ENCODE data around the gene HORMAD1.
A peak's percentile ranks its signal among the peaks of the same experiment; 100 is the strongest.
"Not testable (repeated sequence)": the region's sequence is repeated elsewhere in the genome, so short reads cannot be mapped to it uniquely, and the experiment has no call there.

The HORMAD1 gene

DNA sequence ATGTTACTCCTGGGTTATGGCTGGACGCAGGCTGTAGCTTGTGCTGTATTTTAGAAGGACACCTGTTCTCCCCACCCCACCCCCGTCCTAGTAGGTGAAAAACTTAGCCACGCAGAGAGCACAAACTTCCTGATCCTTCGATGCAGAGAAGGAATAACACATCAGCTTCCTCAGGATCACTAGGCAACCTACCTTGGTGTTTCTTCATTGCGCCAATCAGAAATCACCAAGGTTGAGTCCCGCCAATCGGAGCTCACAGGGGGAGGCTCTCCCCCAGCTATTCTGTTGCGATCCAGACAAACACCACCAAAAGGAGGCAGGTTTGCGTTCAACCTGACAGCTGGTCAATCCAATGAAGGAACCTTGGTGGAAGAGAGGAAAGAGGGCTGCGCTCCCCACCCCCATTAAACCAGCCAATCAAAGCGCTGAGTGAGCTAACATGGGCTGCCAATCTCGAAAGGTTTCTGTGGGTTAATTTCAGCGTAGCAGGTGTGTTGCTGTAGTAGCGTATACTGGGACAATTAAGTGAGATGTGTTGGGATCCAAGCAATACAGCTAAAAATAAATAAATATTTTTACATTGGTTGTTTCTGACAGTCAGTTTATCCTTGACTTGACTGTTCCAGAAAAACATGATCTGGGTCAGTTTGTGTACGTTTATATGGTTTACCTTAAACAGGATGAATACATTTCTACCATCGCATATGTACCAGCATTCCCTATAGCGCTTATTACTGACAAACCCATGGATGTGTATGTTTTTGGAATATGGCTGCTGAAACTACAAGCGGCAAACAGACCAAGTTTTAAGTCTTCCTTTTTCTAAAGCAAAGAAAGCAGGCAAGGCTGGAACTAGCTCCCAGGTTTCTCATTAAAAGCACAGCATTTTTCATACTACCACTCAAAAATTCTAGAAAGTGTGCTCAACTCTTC lies 23.4 kb downstream of the HORMAD1 start, which contains the start of gene GOLPH3L:
TSS of gene GOLPH3L (minus strand) at position 160 of the 933 bp plus-strand sequence. CDS start 2,316 bp downstream, outside the sequence.
- peak; percentile 97 for DNase-seq

DNA sequence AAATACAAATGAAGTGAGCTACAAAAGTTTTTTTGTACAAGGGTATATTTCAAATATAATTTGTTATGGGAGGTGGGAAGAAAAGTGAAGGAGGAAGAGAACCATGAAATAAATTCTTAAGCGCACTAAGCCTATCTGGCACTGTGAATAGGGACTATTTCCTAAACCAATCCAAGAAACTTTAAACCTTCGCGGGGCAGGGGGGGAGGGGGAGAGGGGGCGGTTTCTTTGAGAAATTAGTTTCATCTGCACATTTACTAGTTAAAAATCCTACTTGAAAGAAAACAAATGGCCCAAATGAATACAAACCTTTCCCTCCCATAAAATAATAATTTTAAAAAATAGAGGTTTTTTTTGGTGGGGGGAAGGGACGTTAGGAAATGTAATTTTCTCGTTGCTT lies 24.1 kb downstream of the HORMAD1 start:
- no peak for DNase-seq

DNA sequence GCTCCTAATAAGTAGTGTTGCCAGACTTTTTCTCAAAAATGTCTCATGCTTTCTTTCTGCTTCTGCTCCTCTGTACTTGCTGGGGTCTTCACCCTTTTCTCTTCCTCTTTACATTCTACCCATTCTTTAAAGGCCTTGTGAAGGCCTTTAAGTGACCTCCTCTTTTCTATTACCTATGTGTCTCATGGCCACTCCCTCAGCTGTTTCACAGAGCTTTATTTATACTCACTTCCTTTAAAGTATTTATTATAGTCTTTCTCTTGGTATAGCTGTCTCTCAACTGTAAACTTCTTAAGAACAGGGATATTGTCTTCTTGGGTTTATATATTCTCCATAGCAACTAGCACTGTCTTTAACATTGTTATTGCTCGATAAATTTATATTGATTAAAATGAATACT lies 24.5 kb downstream of the HORMAD1 start:
- DNase-seq = no peak

DNA sequence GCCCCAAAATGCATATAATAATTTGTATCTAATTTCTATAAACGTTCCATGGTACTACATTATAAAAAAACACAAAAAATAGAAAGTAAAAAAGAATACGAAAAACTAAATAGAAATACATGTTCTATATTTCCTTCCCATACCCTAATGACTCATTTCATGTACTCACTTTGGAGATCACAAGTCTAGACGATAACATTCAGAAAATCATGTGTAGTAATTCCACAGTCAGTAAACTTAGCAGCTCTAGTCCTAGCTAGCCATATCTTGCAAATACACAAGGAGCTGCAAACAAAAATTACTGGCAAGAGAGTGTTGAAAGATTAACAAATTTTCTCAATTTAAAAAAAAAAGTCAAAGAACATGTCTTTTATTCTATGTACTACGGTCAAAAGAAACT lies 25.1 kb downstream of the HORMAD1 start:
- no peak for DNase-seq

DNA sequence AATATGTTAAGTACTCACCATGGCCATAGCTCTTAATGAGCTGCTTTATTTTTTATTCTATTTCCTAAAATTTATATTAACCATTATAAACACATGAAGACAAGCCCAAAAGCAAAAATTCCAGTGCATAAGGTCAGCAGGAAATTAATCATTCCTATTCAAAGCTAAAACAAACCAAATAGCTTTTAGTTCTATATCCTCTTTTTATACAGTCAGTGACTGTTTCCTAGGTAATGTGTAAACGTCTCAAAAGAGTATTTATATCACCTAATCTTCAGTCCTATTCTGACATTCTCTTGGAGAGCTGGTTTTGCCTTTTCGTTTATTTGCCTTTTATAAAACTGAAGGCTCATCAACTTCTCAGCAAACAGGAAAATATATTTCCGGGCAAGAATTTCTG lies 28.0 kb downstream of the HORMAD1 start:
- DNase-seq = no peak

DNA sequence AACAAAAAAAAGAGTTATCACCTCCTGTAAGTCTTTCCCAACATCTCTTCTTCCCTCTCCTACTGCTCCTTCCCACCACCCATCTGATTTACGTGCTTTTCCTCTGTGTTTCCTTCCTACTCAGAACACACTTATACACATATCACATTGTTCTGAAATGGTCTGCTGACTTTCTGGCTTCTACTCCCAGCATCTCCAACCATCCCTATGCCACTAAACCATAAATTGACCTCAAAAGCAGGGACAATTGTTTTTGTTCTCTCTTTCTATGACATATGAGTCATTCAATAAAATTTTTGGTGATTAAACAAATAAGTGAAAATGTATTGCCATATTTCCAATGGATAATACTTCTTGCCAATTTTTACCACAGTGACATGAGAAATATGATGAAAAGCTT lies 31.9 kb downstream of the HORMAD1 start:
- no peak for DNase-seq

DNA sequence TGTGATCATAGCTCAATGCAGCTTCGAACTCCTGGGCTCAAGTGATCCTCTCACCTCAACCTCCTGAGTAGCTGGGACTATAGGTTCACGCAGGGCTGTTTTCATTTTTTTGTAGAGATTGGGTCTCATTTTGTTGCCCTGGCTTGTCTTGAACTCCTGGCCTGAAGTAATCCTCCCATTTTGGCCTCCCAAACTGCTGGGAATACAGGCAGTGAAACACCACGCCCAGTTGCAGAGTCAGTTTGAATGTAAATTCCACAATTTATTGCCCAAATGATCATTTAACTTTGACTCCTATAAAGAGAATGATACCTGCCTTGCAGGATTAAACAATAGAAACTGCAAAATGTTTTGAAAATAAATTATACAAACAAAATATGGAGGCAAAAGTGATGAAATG lies 34.4 kb downstream of the HORMAD1 start:
- no peak for DNase-seq

DNA sequence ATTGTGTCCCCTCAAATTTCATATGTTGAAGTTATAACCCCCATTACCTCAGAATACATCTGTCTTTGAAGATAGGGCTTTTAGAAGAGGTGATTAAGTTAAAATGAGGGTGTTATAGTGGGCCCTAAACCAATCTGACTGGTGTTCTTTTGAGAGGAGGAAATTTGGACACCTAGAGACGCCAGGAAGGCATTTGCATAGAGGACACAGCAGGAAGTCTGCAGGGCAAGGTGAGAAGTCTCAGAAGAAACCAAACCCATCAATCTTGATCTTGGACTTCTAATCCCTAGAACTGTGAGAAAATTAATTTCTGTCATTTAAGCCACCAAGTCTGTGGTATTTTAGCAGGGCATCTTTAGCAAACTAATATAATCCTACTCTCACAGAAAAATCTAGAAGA lies 36.8 kb downstream of the HORMAD1 start:
- DNase-seq = peak; percentile 6

DNA sequence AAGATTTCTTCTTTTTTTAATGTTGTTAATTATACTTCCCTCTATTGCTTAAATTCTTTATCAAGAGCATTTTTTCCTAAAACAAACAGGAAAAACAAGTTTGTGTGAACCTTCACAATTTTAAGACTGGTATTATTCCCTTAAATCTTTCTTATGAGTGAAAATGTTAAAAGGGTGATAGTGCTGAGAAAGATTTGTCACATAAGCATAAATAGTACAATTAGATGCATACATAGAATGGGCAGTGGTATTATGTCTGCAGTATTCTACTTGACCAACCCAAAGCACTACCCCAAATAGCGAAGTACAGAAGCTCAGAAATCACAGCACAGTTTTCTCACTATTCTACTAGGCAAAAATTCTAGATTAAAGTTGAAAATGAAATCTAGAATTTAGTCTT lies 41.7 kb downstream of the HORMAD1 start:
- no peak for DNase-seq

DNA sequence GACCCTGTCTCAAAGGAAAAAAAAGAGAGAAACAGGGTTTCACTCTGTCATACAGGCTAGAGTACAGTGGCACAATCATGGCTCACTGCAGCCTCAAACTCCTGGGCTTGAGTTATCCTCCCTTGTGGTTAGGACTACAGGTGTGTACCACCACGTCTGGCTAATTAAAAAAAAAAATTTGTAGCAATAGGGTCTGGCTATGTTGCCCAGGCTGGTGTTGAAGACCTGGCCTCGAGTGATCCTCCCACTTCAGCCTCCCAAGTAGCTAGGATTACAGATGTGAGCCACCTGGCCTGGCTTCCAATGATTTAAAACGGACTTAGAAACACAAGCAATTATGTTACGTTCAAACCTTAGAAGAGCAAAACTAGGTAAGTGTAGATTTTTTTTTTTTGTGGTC lies 45.8 kb downstream of the HORMAD1 start:
- DNase-seq = no peak

DNA sequence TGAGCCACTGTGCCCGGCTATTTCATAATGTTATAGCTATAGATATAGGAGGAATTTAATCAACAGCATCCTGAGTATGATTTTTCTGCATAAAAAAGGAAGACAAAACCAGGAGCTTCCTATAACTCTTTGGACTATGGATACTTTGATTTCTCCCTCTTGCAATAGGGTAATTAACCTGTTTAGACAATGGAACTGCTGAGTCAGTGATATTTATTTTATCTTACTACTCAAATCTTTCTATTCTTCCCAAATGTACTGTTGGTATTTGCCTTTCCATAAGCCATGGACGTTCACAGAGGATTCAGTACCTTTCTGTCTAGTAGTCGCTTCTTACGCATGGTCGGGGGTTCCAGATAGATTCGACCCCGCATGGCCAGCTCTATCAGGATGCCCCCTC lies 57.4 kb downstream of the HORMAD1 start:
- no peak for DNase-seq

DNA sequence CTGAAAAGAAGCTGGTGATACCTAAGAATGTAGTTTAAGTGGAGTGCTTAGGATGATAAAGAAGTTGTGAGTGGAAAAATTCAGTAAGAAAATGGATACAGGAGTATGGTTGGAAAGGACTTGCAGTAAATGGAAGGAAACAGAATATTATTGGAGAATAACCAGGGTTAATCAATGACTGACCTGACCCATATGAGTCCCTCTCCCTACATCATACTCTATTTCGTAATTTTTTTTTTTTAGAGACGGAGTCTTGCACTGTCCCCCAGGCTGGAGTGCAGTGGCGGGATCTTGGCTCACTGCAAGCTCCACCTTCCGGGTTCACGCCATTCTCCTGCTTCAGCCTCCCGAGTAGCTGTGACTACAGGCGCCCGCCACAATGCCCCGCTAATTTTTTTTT lies 57.9 kb downstream of the HORMAD1 start:
- no peak for DNase-seq

DNA sequence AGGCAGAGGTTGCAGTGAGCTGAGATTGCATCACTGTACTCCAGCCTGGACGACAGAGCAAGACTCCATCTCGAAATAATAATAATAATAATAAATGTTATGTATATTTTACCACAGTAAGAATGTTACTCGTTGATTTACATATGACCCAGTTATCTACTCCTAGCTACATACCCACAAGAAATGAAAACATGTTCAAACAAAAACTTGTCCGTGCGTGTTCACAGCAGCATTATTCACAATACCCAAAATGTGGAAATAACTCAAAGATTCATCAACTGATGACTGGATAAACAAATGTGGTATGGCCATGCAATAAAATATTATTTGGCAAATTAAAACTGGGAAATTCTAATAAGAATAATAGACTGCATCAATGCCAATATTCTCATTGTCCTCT lies 59.5 kb downstream of the HORMAD1 start:
- no peak for DNase-seq

DNA sequence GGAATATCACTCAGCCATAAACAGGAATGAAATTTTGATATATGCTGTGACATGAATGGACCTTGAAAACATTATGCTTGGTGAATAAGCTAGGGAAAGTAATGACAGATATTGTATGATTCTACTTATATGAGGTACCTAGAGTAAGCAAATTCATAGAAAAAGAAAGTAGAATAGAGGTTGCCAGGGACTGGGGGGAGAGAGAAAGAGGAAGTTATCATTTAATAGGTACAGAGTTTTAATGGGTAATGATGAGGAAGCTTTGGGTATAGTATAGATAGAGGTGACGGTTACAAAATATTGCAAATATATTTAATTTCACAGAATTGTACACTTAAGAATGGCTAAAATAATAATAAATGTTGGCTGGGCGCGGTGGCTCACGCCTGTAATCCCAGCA lies 60.1 kb downstream of the HORMAD1 start:
- no peak for DNase-seq

DNA sequence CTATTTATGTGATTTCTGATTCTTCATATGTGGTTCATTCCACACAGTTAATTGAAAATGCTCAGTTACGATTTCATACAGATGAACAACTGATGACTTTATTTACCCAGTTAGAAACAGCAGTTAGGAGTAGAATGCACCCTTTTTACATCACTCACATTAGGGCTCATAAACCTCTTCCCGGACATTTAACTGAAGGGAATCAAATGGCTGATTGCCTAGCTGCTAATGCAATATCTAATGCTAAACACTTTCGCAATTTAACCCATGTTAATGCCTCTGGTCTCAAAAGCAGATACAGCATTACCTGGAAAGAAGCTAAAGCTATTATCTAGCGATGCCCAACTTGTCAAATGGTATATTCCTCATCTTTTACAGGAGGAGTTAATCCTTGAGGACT lies 63.6 kb downstream of the HORMAD1 start:
- DNase-seq = not testable (repeated sequence)

DNA sequence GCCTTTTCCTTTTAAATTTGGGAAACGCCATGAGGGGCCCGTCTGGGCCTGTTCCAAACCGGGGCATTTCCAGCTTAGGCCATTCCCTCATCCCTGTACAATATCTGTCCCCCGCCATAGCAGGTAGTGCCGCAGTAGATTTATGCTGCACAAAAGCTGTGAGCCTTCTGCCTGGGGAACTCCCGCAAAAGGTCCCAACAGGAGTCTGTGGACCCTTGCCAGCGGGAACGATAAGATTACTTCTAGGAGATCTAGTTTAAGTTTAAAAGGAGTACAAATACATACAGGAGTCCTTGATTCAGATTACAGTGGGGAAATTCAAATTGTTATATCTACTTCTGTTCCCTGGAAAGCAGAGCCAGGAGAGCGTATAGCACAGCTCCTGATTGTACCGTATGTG lies 66.1 kb downstream of the HORMAD1 start:
- not testable (repeated sequence) for DNase-seq

DNA sequence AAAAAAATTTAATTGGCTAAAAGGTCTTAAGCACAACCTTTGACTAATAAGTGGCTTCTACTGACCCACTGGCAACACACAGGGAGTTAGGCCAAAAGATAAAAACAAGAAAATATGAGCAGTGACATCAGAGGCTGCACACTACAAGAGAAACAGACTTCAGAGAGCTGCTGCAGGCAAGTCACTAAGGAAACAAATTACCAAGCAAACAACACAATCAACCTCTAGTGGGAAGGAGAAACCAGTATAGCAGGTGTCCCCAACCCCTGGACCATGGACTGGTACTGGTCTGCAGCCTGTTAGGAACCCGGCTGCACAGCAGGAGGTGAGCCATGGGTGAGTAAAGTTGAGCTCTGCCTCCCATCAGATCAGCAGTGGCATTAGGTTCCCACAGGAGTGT lies 70.5 kb downstream of the HORMAD1 start:
- DNase-seq = no peak

DNA sequence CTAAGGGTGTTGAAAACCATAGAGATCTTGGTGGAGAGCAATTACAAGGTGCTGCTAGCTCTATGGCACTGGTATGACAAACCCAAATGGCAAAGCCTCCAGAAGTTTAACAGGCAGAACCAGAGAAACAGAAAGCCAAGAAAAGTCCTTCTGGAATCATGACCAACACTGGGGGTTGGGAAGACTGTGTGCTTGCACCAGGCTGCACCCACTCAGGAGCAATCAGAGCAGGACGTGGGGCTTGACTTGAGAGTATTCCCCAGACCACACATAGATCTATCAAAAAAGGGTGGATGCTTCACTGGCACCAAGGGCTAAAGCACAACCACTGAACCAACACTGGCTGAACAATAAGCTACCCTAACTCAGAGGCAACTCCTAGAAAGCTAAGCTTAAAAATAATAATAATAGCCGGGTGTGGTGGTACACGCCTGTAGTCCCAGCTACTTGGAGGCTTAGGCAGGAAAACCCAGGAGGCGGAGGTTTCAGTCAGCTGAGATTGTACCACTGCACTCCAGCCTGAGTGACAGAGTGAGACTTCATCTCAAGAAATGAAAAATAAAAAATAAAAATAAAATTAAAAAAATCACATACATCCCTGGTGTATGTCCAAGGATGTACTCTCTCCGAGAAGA lies 71.1 kb downstream of the HORMAD1 start:
- no peak for DNase-seq
